ENCODE results near the gene IRF5. TPM values are rescaled to one million over a fixed set of nuclear protein-coding genes. Genes with fewer than 3 reads are reported as not detected.
"Not testable (repeated sequence)": the region's sequence is repeated elsewhere in the genome, so short reads cannot be mapped to it uniquely, and the experiment has no call there.

The IRF5 gene
- total and polyA plus RNA-seq, 7 donors, result 0.44 to 1.6 (median 1.2) TPM

DNA sequence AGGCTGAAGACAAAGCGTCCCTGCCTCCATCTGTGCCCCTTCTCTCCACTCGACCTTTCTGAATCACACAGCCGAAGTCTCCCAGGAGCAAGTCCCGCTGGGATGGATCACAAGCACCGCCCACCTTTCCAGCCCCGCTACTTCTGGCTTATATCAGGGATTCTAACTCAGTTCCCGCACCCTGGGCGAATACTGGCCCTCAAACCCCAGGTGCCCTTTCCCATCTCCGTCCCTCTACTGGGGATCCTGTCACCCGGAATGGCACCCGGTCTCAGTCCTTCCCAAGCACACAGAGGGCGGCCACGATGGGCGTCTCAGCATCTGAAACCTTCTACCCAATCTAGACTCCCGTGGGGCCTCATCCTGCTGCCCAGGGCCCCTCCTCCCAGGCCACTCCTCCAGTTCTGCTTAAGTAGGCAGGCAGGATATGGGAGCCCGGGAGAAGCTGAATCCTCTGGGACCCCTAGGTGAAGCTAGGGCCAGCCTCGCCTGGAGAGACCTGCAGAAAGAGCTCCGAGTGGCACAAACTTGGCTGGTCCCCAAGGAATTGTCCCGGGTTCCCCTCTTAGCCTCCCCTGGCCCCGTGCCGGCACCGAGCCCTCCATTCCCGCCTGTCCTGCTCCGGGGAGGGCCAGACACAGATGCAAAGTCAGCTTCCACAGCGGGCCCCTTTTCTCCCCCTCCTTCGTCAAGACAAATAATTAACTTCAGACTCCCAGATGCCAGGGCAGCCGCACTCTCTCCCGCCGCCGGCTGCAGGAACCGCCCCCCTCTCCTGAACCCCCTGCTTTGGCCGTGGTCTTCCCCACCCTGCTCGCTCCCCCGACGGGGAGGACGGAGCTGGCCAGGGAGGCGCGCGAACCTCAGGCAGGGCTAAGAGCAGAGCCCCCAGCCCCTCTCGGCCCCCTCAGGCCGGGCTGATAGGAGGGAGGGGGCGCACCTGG is 27.8 kb upstream of the IRF5 start:
- TF ChIP-seq, protein P1, sequence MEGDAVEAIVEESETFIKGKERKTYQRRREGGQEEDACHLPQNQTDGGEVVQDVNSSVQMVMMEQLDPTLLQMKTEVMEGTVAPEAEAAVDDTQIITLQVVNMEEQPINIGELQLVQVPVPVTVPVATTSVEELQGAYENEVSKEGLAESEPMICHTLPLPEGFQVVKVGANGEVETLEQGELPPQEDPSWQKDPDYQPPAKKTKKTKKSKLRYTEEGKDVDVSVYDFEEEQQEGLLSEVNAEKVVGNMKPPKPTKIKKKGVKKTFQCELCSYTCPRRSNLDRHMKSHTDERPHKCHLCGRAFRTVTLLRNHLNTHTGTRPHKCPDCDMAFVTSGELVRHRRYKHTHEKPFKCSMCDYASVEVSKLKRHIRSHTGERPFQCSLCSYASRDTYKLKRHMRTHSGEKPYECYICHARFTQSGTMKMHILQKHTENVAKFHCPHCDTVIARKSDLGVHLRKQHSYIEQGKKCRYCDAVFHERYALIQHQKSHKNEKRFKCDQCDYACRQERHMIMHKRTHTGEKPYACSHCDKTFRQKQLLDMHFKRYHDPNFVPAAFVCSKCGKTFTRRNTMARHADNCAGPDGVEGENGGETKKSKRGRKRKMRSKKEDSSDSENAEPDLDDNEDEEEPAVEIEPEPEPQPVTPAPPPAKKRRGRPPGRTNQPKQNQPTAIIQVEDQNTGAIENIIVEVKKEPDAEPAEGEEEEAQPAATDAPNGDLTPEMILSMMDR (IDR thresholded peaks at IDR 0.05), result no peak
- intact Hi-C loops (cut with DNase I), result no loop called here
- no peaks in the 10 kb centered on the region for H3K4me1 ChIP-seq
- ATAC-seq (no peak), DNase-seq (no peak)
- peaks cover 0 to 65% (median 27%) of the 10 kb centered on the region in 3 donors for H3K27me3 ChIP-seq (ENCODE audit: insufficient read depth in 3 of 3, low read length in 2 of 3)
- H3K9me3 ChIP-seq, result no peaks in the 10 kb centered on the region
- 11 to 12% (median 12%) methylated on average over 37 to 42 of the region's 42 CpGs for WGBS, 3 donors
- no peaks in the 10 kb centered on the region for H3K36me3 ChIP-seq (ENCODE audit: insufficient read depth in 1 of 2, low read depth in 1 of 2)
- peak overlapping the region; percentile 32 for H3K4me3 ChIP-seq
- no peak overlapping the region for H3K27ac ChIP-seq

DNA sequence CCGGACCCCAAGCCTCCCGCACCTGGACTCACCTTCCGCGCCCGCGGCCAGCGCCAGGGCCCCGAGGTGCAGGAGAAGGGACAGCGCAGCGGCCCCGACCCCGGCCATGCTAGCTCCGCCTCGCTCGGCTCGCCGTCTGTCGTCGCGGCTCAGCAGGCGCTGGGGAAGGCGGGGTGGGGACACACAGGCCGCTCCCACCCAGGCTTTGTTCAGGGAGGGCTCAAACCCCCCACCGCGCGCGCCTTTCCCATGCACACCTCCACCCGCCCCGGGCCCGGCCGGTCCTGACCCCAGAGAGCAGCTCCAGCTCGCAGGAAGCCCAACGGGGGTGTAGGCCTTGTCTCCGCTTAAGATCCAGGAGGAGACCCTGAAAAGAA is 27.2 kb upstream of the IRF5 start, which contains the start of gene KCP:
Gene KCP (minus strand): TSS at position 141 of the 377 bp plus-strand sequence. CDS start 33 bp downstream, at position 108.
- no peak for DNase-seq
- no peaks in the 10 kb centered on the region for H3K9me3 ChIP-seq

DNA sequence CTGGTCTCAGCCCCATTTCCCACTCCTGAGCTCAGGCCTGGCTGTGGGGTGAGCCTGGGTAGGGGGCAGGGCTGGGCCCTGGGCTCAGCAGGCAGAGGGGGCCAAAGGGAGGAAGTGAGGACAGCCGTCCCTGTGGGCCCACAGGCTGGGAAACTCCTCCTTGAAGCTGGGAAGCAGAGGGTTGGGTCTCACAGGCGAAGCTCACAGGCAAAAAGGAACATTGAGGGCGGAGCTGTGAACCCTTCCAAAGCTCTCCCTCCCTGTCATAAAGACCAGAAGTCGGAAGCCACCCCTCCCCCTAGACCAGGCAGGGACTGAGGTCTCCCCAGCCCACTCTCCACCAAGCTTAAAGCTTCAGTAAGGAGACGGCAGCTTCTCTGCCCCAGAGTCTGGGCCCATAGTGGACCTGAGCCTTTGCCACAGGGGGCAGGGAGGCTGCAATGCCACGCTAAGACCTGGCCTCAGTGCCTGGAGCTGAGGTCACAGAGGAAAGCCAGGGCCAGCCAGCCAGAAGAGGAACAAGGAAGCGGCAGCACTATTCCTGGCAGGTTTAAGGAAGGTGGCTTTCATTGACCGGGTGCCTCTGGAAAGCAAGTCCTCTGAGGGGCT is 26.2 kb upstream of the IRF5 start:
- H3K9me3 ChIP-seq, result no peaks in the 10 kb centered on the region
- DNase-seq (no peak), ATAC-seq (peak in 1 of 4 donors; percentile 7)
- peaks cover 0 to 78% (median 33%) of the 10 kb centered on the region in 3 donors for H3K27me3 ChIP-seq (ENCODE audit: insufficient read depth in 3 of 3, low read length in 2 of 3)
- whole genome bisulfite sequencing, 3 donors, result 65 to 75% (median 68%) methylated on average over 8 of the region's 8 CpGs
- peaks cover 4% of the 10 kb centered on the region for H3K4me1 ChIP-seq
- intact Hi-C loops (cut with DNase I), result no loop called here
- no peak overlapping the region for H3K4me3 ChIP-seq
- H3K36me3 ChIP-seq (ENCODE audit: insufficient read depth in 1 of 2, low read depth in 1 of 2), result no peaks in the 10 kb centered on the region
- H3K27ac ChIP-seq, result no peak overlapping the region
- TF ChIP-seq, protein P1 (IDR thresholded peaks at IDR 0.05), result no peak

More for the DNA sequence above, 27.2 kb upstream of the IRF5 start, which contains the start of gene KCP:
- intact Hi-C loops (cut with DNase I), result no loop called here
- Histone ChIP-seq H3K27me3 (ENCODE audit: insufficient read depth in 3 of 3, low read length in 2 of 3) (peaks cover 0 to 72% (median 29%) of the 10 kb centered on the region in 3 donors), H3K4me1 (no peaks in the 10 kb centered on the region), H3K36me3 (ENCODE audit: insufficient read depth in 1 of 2, low read depth in 1 of 2) (no peaks in the 10 kb centered on the region), H3K4me3 (peak within 1 kb of the TSS; percentile 32), H3K27ac (no peak within 1 kb of the TSS)
- 16 to 22% (median 20%) methylated on average over 20 to 34 of the region's 34 CpGs for WGBS, 3 donors
- ATAC-seq, result no peak
- TF ChIP-seq, protein P1 (IDR thresholded peaks at IDR 0.05), result no peak

DNA sequence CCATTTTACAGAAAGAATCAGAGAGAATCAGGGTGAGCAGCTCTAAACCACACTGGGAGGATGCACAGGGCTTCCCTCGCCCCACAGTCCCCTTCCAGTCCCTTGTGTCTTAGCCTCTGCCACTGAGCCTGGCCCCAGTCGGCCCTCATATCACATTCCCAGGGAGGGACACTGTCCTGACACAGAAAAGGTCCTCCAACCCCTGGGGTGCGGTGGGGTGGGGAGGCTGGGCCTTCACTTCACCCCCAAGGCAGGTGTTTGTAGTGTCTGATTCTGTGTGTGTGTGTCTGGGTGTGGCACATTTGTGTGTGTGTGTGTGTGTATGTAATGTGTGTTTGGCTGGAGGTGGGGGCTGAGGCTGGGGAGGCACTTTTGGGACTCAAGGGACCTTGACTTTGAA is 25.4 kb upstream of the IRF5 start:
- no peaks in the 10 kb centered on the region for H3K36me3 ChIP-seq (ENCODE audit: insufficient read depth in 1 of 2, low read depth in 1 of 2)
- intact Hi-C loops (cut with DNase I), result no loop called here
- no peak overlapping the region for H3K27ac ChIP-seq
- no peak for DNase-seq
- peaks cover 0 to 80% (median 29%) of the 10 kb centered on the region in 3 donors for H3K27me3 ChIP-seq (ENCODE audit: insufficient read depth in 3 of 3, low read length in 2 of 3)
- TF ChIP-seq, protein P1 (IDR thresholded peaks at IDR 0.05), result no peak
- ATAC-seq, result no peak
- H3K4me3 ChIP-seq, result no peak overlapping the region
- H3K9me3 ChIP-seq, result no peaks in the 10 kb centered on the region
- WGBS, 3 donors, result 68 to 81% (median 72%) methylated on average over 3 of the region's 3 CpGs
- H3K4me1 ChIP-seq, result peaks cover 4% of the 10 kb centered on the region

DNA sequence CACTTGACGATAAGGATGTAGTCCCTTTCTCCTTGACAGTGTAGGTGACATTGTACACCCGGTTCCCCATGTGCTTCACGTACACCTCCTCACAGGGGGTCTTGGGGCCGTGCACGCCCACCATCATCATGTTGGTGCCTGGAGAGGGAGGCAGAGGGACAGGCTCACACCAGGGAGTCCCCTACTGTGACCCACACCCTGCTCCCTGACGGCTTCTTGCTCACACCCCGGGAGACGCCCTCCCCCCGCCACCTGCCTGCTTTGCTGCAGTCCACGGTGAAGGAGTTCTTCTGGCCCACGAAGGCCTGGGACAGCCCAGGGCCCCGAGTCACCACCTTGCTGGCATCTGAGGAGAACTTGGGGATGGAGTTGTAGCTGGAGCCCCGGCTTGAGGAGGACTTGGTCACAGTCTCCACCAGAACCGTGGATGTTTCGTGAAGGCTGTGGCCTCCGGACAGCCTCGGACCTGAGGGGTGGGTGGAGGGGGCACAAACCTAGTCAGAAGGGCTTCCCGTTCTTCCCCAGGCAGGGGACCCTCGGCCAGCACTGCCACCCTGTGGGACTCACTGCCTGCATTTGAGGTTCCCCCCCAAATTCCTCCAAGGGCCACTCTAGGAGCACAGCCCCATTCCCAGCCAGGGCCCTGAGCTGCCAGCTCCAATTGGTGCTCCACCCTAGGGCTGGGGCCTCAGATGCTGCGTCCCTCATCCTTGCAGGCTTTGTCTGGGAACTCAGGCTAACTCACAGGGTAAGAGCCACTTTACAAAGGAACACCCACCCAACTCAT is 24.8 kb upstream of the IRF5 start:
- H3K4me3 ChIP-seq; H3K36me3 ChIP-seq (ENCODE audit: insufficient read depth in 1 of 2, low read depth in 1 of 2); DNase-seq; H3K9me3 ChIP-seq; intact Hi-C loops (cut with DNase I); H3K4me1 ChIP-seq; H3K27ac ChIP-seq: not testable (repeated sequence)
- ATAC-seq, result peak in 3 of 4 donors; percentile 57 to 72 (median 58)
- 83 to 87% (median 84%) methylated on average over 7 to 11 of the region's 20 CpGs for WGBS, 3 donors
- peaks cover 0 to 74% (median 29%) of the 10 kb centered on the region in 3 donors for H3K27me3 ChIP-seq (ENCODE audit: insufficient read depth in 3 of 3, low read length in 2 of 3)
